OCI-LY7 (cell line): ENCODE results near the gene CLDN24. TPM values are rescaled to one million over a fixed set of nuclear protein-coding genes. Genes with fewer than 3 reads are reported as not detected.

Experiments
- BruUV-seq: library from RNA; stranded (reverse); fragments of 400-500 nt; replicated peaks from 2 replicates; lab custom pipeline; 2021; lab: Mats Ljungman, UMichigan
- CTCF ChIA-PET: fragments of 300-600 bp; sonication (Branson Sonifier 250); formaldehyde crosslinking; loops from one replicate; lab custom pipeline; 2022; ENCODE audit warnings: antibody characterized with exemption; ENCODE audit not compliant: unreplicated experiment; lab: Charles Lee
- POLR2A ChIA-PET: fragments of 300-600 bp; sonication (Branson Sonifier 250); formaldehyde crosslinking; loops from one replicate; lab custom pipeline; 2022; ENCODE audit warnings: antibody characterized with exemption; lab: Charles Lee
- DNase-seq: peaks from one replicate; pipeline ENCODE4 v3.0.0-alpha.2; 2015; ENCODE audit warnings: low spot score
- H2AFZ ChIP-seq: fragments of 200-600 bp; sonication (generic), shearing (Covaris generic); 2 replicates; pipeline ENCODE4 v1.6.1; 2014; ENCODE audit warnings: mild to moderate bottlenecking, antibody characterized with exemption, low read length, moderate library complexity
- H3K27ac ChIP-seq: fragments of 200-600 bp; sonication (generic); 2 replicates; pipeline ENCODE4 v1.5.1; 2014; ENCODE audit warnings: mixed run types, low read depth, mild to moderate bottlenecking, moderate library complexity, low read length, inconsistent platforms; ENCODE audit not compliant: poor library complexity, severe bottlenecking
- H3K36me3 ChIP-seq: fragments of 200-600 bp; sonication (generic); 2 replicates; pipeline ENCODE4 v1.6.1; 2014; ENCODE audit warnings: mild to moderate bottlenecking, antibody characterized with exemption, low read length, moderate library complexity, mixed read lengths; ENCODE audit not compliant: insufficient read depth
- H3K4me1 ChIP-seq: fragments of 200-600 bp; sonication (generic); 2 replicates; pipeline ENCODE4 v1.5.1; 2014; ENCODE audit warnings: mild to moderate bottlenecking, low read length; ENCODE audit not compliant: insufficient read depth, poor library complexity, severe bottlenecking
- H3K4me2 ChIP-seq: fragments of 200-600 bp; sonication (generic); 2 replicates; pipeline ENCODE4 v1.6.1; 2014; ENCODE audit warnings: mild to moderate bottlenecking, low read length
- H3K4me3 ChIP-seq: fragments of 200-600 bp; sonication (generic); 2 replicates; pipeline ENCODE4 v1.5.1; 2014; ENCODE audit warnings: mild to moderate bottlenecking, low read depth, low read length; ENCODE audit not compliant: poor library complexity, severe bottlenecking
- H3K79me2 ChIP-seq: fragments of 200-600 bp; sonication (generic); 2 replicates; pipeline ENCODE4 v1.6.1; 2016; ENCODE audit warnings: low read depth, mild to moderate bottlenecking, low read length, moderate library complexity, mixed read lengths; ENCODE audit not compliant: insufficient read depth
- H3K9me2 ChIP-seq: fragments of 200-600 bp; sonication (generic); 2 replicates; pipeline ENCODE4 v1.6.1; 2016; ENCODE audit warnings: mild to moderate bottlenecking, low read length, mixed read lengths; ENCODE audit not compliant: insufficient read depth
- H3K9me3 ChIP-seq: fragments of 200-600 bp; sonication (generic); 2 replicates; pipeline ENCODE4 v1.6.1; 2014; ENCODE audit warnings: mild to moderate bottlenecking, mixed run types, low read length, mixed read lengths
- H4K20me1 ChIP-seq: fragments of 200-600 bp; sonication (generic); 2 replicates; pipeline ENCODE4 v1.6.1; 2014; ENCODE audit warnings: mild to moderate bottlenecking, antibody characterized with exemption, low read length, moderate library complexity, mixed read lengths; ENCODE audit not compliant: insufficient read depth
- CTCF ChIP-seq: fragments of 200-600 bp; sonication (generic); conservative IDR thresholded peaks from 2 replicates; pipeline ENCODE4 v1.5.1; 2014; ENCODE audit warnings: mild to moderate bottlenecking, antibody characterized with exemption, low read length, moderate library complexity, mixed read lengths
- EZH2phosphoT487 ChIP-seq: fragments of 200-600 bp; sonication (generic); IDR thresholded peaks from 2 replicates; pipeline ENCODE4 v1.6.1; 2018; ENCODE audit warnings: low read depth, borderline replicate concordance, mild to moderate bottlenecking, mixed run types, antibody characterized with exemption, low read length, moderate library complexity, mixed read lengths
- intact Hi-C: fragments of 100-400 bp; cut with micrococcal nuclease; formaldehyde crosslinking; loops from one replicate; pipeline ENCODE4 v1.10.0; 2022; ENCODE audit not compliant: unreplicated experiment
- total RNA-seq, 2 experiments: library from RNA; depleted of rRNA in 1 of 2; stranded (reverse); fragments of >200 nt in 1 of 2; shearing (Covaris generic) in 1 of 2; gene quantifications; 2 replicates each; pipeline ENCODE4 v1.2.3, GENCODE V29; 2014 to 2022

CLDN24 gene
- total RNA-seq, 2 experiments from 2014 or later: not detected

- Histone ChIP-seq H3K27ac (no peak overlapping the region), H3K4me2 (no peak overlapping the region), H3K9me2 (no peaks in the 10 kb centered on the region), H3K79me2 (no peaks in the 10 kb centered on the region), H3K9me3 (no peaks in the 10 kb centered on the region), H4K20me1 (no peaks in the 10 kb centered on the region), H3K36me3 (no peaks in the 10 kb centered on the region), H3K4me1 (no peaks in the 10 kb centered on the region), H3K4me3 (no peak overlapping the region), H2AFZ (no peak overlapping the region)
- intact Hi-C loops: no loop called here
- no TSS peak for BruUV-seq
- ChIA-PET POLR2A (no interaction called here), CTCF (no interaction called here)
- DNase-seq: no peak
- no peak for TF ChIP-seq EZH2phosphoT487
- TF ChIP-seq CTCF: no peak
Observed at GRCh38 chr4:183300070-183300469, 22.2 kb downstream of the CLDN24 start.

GRCh38 chr4:183299464-183299863 is 22.8 kb downstream of the CLDN24 start:
- no peaks in the 10 kb centered on the region for H3K9me3 ChIP-seq
- no peaks in the 10 kb centered on the region for H3K79me2 ChIP-seq
- CTCF ChIA-PET: no interaction called here
- TF ChIP-seq EZH2phosphoT487 (no peak), CTCF (no peak)
- POLR2A ChIA-PET: no interaction called here
- no peaks in the 10 kb centered on the region for H4K20me1 ChIP-seq
- intact Hi-C loops: no loop called here
- H3K36me3 ChIP-seq: no peaks in the 10 kb centered on the region
- H3K4me2 ChIP-seq: no peak overlapping the region
- H3K4me3 ChIP-seq: no peak overlapping the region
- BruUV-seq: no TSS peak
- no peak overlapping the region for H2AFZ ChIP-seq
- no peak for DNase-seq
- H3K4me1 ChIP-seq: no peaks in the 10 kb centered on the region
- H3K9me2 ChIP-seq: no peaks in the 10 kb centered on the region
- H3K27ac ChIP-seq: no peak overlapping the region

GRCh38 chr4:183297675-183298074 is 24.6 kb downstream of the CLDN24 start:
- TF ChIP-seq CTCF: no peak
- TF ChIP-seq EZH2phosphoT487: no peak
- CTCF ChIA-PET: no interaction called here

More at GRCh38 chr4:183297675-183298074, 24.6 kb downstream of the CLDN24 start:
- Histone ChIP-seq H3K9me3 (no peaks in the 10 kb centered on the region), H3K9me2 (no peaks in the 10 kb centered on the region), H3K27ac (no peak overlapping the region), H2AFZ (no peak overlapping the region), H3K4me1 (no peaks in the 10 kb centered on the region), H3K36me3 (no peaks in the 10 kb centered on the region), H3K4me2 (no peak overlapping the region), H3K4me3 (no peak overlapping the region), H3K79me2 (no peaks in the 10 kb centered on the region), H4K20me1 (no peaks in the 10 kb centered on the region)
- DNase-seq: no peak
- intact Hi-C loops: no loop called here
- POLR2A ChIA-PET: no interaction called here
- no TSS peak for BruUV-seq
